ENCODE data around the gene ITIH5.

Gene ITIH5

GRCh38 chr10:7520507-7521485, 146.0 kb downstream of the ITIH5 start:
- no peak for DNase-seq (ENCODE audit: low read depth)
- no peak overlapping the region for H3K4me3 ChIP-seq (ENCODE audit: control insufficient read depth, low read depth, low read length)
- no peak for TF ChIP-seq CTCF (IDR thresholded peaks at IDR 0.05; ENCODE audit: control insufficient read depth, insufficient read depth, low read depth, low read length, missing control alignments)

GRCh38 chr10:7519351-7519750, 147.4 kb downstream of the ITIH5 start:
- H3K4me3 ChIP-seq (ENCODE audit: control insufficient read depth, low read depth, low read length) = no peak overlapping the region
- no peak for DNase-seq (ENCODE audit: low read depth)
- no peak for TF ChIP-seq CTCF (IDR thresholded peaks at IDR 0.05; ENCODE audit: control insufficient read depth, insufficient read depth, low read depth, low read length, missing control alignments)

- no peak overlapping the region for H3K4me3 ChIP-seq (ENCODE audit: control insufficient read depth, low read depth, low read length)
- TF ChIP-seq CTCF (IDR thresholded peaks at IDR 0.05; ENCODE audit: control insufficient read depth, insufficient read depth, low read depth, low read length, missing control alignments) = no peak
- DNase-seq (ENCODE audit: low read depth) = no peak
Measured at GRCh38 chr10:7518693-7519092, 148.1 kb downstream of the ITIH5 start.

- no peak for DNase-seq (ENCODE audit: low read depth)
- TF ChIP-seq CTCF (IDR thresholded peaks at IDR 0.05; ENCODE audit: control insufficient read depth, insufficient read depth, low read depth, low read length, missing control alignments) = no peak
- no peak overlapping the region for H3K4me3 ChIP-seq (ENCODE audit: control insufficient read depth, low read depth, low read length)
Measured at GRCh38 chr10:7515439-7515838, 151.3 kb downstream of the ITIH5 start.

- no peak overlapping the region for H3K4me3 ChIP-seq (ENCODE audit: control insufficient read depth, low read depth, low read length)
- no peak for DNase-seq (ENCODE audit: low read depth)
Measured at GRCh38 chr10:7513936-7514335, 152.8 kb downstream of the ITIH5 start.

GRCh38 chr10:7513455-7513854, 153.3 kb downstream of the ITIH5 start:
- no peak for TF ChIP-seq CTCF (IDR thresholded peaks at IDR 0.05; ENCODE audit: control insufficient read depth, insufficient read depth, low read depth, low read length, missing control alignments)
- H3K4me3 ChIP-seq (ENCODE audit: control insufficient read depth, low read depth, low read length) = no peak overlapping the region
- no peak for DNase-seq (ENCODE audit: low read depth)

More at GRCh38 chr10:7513936-7514335, 152.8 kb downstream of the ITIH5 start:
- TF ChIP-seq CTCF (IDR thresholded peaks at IDR 0.05; ENCODE audit: control insufficient read depth, insufficient read depth, low read depth, low read length, missing control alignments) = no peak

Data from AG09309 (cell line).